Natural killer cell (primary cell): ENCODE results near the gene SORCS2. TPM values are rescaled to one million over a fixed set of nuclear protein-coding genes. Genes with fewer than 3 reads are reported as not detected.

Experiments
- ATAC-seq, 3 donors: fragments of 150-1000 bp in 2 of 3; fragments of 200-7000 bp in 1 of 3; cut with Tn5 transposase; 1 replicate in 1 of 3; 2 replicates in 2 of 3; pipeline ENCODE4 v1.10.0; 2021; ENCODE audit warnings: mild to moderate bottlenecking in 2 of 3, moderate library complexity in 2 of 3
- DNase-seq, 2 donors: peaks; one replicate each; pipeline versions ENCODE4 v3.0.0 to v3.0.0-alpha.2; 2013 to 2021; ENCODE audit warnings: mixed read lengths in 1 of 2
- H3K27ac ChIP-seq: one replicate; pipeline ENCODE4 v1.5.1; 2013; ENCODE audit warnings: mild to moderate bottlenecking, low read length
- H3K27me3 ChIP-seq: one replicate; pipeline ENCODE4 v1.6.1; 2013; ENCODE audit warnings: low read length; ENCODE audit not compliant: control insufficient read depth, insufficient read depth
- H3K36me3 ChIP-seq: one replicate; pipeline ENCODE4 v1.6.1; 2013; ENCODE audit warnings: low read length; ENCODE audit not compliant: control insufficient read depth, insufficient read depth
- H3K4me1 ChIP-seq: one replicate; pipeline ENCODE4 v1.6.1; 2013; ENCODE audit warnings: low read length; ENCODE audit not compliant: control insufficient read depth, insufficient read depth
- H3K4me3 ChIP-seq: one replicate; pipeline ENCODE4 v1.5.1; 2013; ENCODE audit warnings: low read length
- H3K9me3 ChIP-seq: one replicate; pipeline ENCODE4 v1.6.1; 2013; ENCODE audit warnings: low read length; ENCODE audit not compliant: control insufficient read depth, insufficient read depth
- H3K27ac Mint-ChIP-seq, 2 donors: one replicate each; pipeline ENCODE4 v1.8.0; 2022; ENCODE audit warnings: mild to moderate bottlenecking in 2 of 2, mixed read lengths in 2 of 2, moderate library complexity in 1 of 2
- H3K27me3 Mint-ChIP-seq, 2 donors: one replicate each; pipeline ENCODE4 v1.8.0; 2022; ENCODE audit warnings: low read depth in 2 of 2, mixed read lengths in 2 of 2
- H3K36me3 Mint-ChIP-seq: one replicate; pipeline ENCODE4 v1.8.0; 2022; ENCODE audit warnings: mixed read lengths
- H3K4me1 Mint-ChIP-seq, 2 donors: one replicate each; pipeline ENCODE4 v1.8.0; 2022; ENCODE audit warnings: mixed read lengths in 2 of 2
- H3K4me3 Mint-ChIP-seq: one replicate; pipeline ENCODE4 v1.8.0; 2022; ENCODE audit warnings: mild to moderate bottlenecking, moderate library complexity, mixed read lengths
- H3K9me3 Mint-ChIP-seq, 2 donors: one replicate each; pipeline ENCODE4 v1.8.0; 2022; ENCODE audit warnings: mixed read lengths in 2 of 2
- CTCF ChIP-seq: fragments of 200-600 bp; IDR thresholded peaks from one replicate; pipeline ENCODE4 v1.8.0; 2022; ENCODE audit warnings: antibody characterized with exemption
- WGBS: methylation state at CpG from one replicate; pipeline ENCODE4 v1.1.7; 2013; ENCODE audit warnings: missing lambda C conversion rate; ENCODE audit not compliant: insufficient coverage; 5-methylcytosine and 5-hydroxymethylcytosine counted together
- intact Hi-C: fragments of 100-400 bp; cut with micrococcal nuclease; formaldehyde crosslinking; loops from one replicate; pipeline ENCODE4 v1.14.2; 2022
- total RNA-seq, 4 donors: library from RNA; stranded (reverse); fragments of 120-200 nt in 1 of 4; gene quantifications; one replicate each; pipeline versions ENCODE4 v1.2.3 to v1.2.4, GENCODE V29; 2013 to 2022

Gene SORCS2
- total RNA-seq, 3 donors from 2014 or later (not counting 1 experiment from before 2014, with no cell fraction given), result 1.2 to 2.5 (median 1.4) TPM

- TF ChIP-seq CTCF, result no peak
- no peaks in the 10 kb centered on the region for H3K27me3 Mint-ChIP-seq
- H3K9me3 Mint-ChIP-seq, result no peaks in the 10 kb centered on the region
- Histone ChIP-seq H3K9me3 (no peaks in the 10 kb centered on the region), H3K27me3 (no peaks in the 10 kb centered on the region), H3K4me1 (peaks cover 7% of the 10 kb centered on the region), H3K27ac (no peak overlapping the region), H3K36me3 (no peaks in the 10 kb centered on the region), H3K4me3 (no peak overlapping the region)
- intact Hi-C loops, result no loop called here
- H3K4me3 Mint-ChIP-seq, result no peak overlapping the region
- DNase-seq (peak in 1 of 2 donors; percentile 45), ATAC-seq (no peak)
- 45% methylated on average over 5 of the region's 6 CpGs for WGBS
- no peaks in the 10 kb centered on the region for H3K36me3 Mint-ChIP-seq
- no peak overlapping the region for H3K27ac Mint-ChIP-seq
- H3K4me1 Mint-ChIP-seq, result no peaks in the 10 kb centered on the region
These were observed 578.7 kb downstream of the SORCS2 start for GRCh38 chr4:7771056-7771455.

GRCh38 chr4:7771541-7772507, 579.5 kb downstream of the SORCS2 start:
- H3K27ac Mint-ChIP-seq, result no peak overlapping the region
- peaks cover 7% of the 10 kb centered on the region for H3K4me1 ChIP-seq
- no peak for TF ChIP-seq CTCF
- no peaks in the 10 kb centered on the region for H3K9me3 Mint-ChIP-seq
- no peaks in the 10 kb centered on the region for H3K36me3 ChIP-seq
- ATAC-seq, result no peak
- whole genome bisulfite sequencing, result 75% methylated on average over 26 of the region's 26 CpGs
- no peaks in the 10 kb centered on the region for H3K4me1 Mint-ChIP-seq
- no peak overlapping the region for H3K4me3 ChIP-seq
- no peak overlapping the region for H3K4me3 Mint-ChIP-seq
- no peaks in the 10 kb centered on the region for H3K36me3 Mint-ChIP-seq
- H3K27me3 Mint-ChIP-seq, result no peaks in the 10 kb centered on the region
- no peaks in the 10 kb centered on the region for H3K9me3 ChIP-seq
- no peak overlapping the region for H3K27ac ChIP-seq
- no peaks in the 10 kb centered on the region for H3K27me3 ChIP-seq
- intact Hi-C loops, result no loop called here
- DNase-seq, result no peak

- Histone ChIP-seq H3K27ac (no peak overlapping the region), H3K9me3 (no peaks in the 10 kb centered on the region), H3K27me3 (no peaks in the 10 kb centered on the region), H3K4me3 (no peak overlapping the region), H3K4me1 (peaks cover 7% of the 10 kb centered on the region), H3K36me3 (no peaks in the 10 kb centered on the region)
- Mint-ChIP-seq H3K36me3 (no peaks in the 10 kb centered on the region), H3K4me1 (no peaks in the 10 kb centered on the region), H3K27me3 (no peaks in the 10 kb centered on the region), H3K9me3 (no peaks in the 10 kb centered on the region), H3K27ac (no peak overlapping the region), H3K4me3 (no peak overlapping the region)
- no peak for ATAC-seq
- intact Hi-C loops, result no loop called here
- WGBS, result 76% methylated on average over 31 of the region's 31 CpGs
- DNase-seq, result no peak
- no peak for TF ChIP-seq CTCF
These were observed 580.5 kb downstream of the SORCS2 start for GRCh38 chr4:7772711-7773385.
